ENCODE data around the gene ZP4. TPM values are rescaled to one million over a fixed set of nuclear protein-coding genes. Genes with fewer than 3 reads are reported as not detected.

ZP4 gene
- total and polyA plus RNA-seq, 2 of the 4 experiments (the other 2 are of a cell fraction) = not detected

- peaks cover 3% of the 10 kb centered on the region for H3K4me1 ChIP-seq (ENCODE audit: control insufficient read depth, insufficient read depth, low read length)
- H4K5ac ChIP-seq (ENCODE audit: low read depth, low read length) = no peak overlapping the region
These were observed 15.4 kb downstream of the ZP4 start for GRCh38 chr1:237875291-237875690.

More at GRCh38 chr1:237875291-237875690, 15.4 kb downstream of the ZP4 start:
- Histone ChIP-seq H4K8ac (ENCODE audit: low read depth in 2 of 2, low read length in 2 of 2) (no peak overlapping the region), H3K36me3 (ENCODE audit: control insufficient read depth, insufficient read depth, low read length) (no peaks in the 10 kb centered on the region), H3K27ac (ENCODE audit: insufficient read depth, low read length) (no peak overlapping the region), H3K14ac (replicated peaks; ENCODE audit: low read depth, low read length) (no peak overlapping the region), H2AFZ (replicated peaks; ENCODE audit: low read length, poor library complexity) (no peak overlapping the region), H2AK9ac (replicated peaks; ENCODE audit: low read depth, low read length, poor library complexity) (no peak overlapping the region), H3K4me2 (ENCODE audit: low read depth, low read length) (no peak overlapping the region), H3K79me1 (ENCODE audit: low read depth in 1 of 2, low read length in 2 of 2) (no peaks in the 10 kb centered on the region), H3K18ac (ENCODE audit: low read depth, low read length) (no peak overlapping the region), H3K27me3 (ENCODE audit: control insufficient read depth, insufficient read depth, low read length) (no peaks in the 10 kb centered on the region), H2BK120ac (ENCODE audit: low read depth, low read length) (no peak overlapping the region), H3K23ac (ENCODE audit: low read depth, low read length) (no peak overlapping the region), H3K9ac (ENCODE audit: low read depth, low read length) (no peak overlapping the region), H2BK5ac (ENCODE audit: low read depth, low read length, poor library complexity, severe bottlenecking) (no peak overlapping the region), H2AK5ac (ENCODE audit: low read depth, low read length) (no peak overlapping the region), H4K91ac (ENCODE audit: insufficient read depth, low read depth, low read length) (0 out of 2 replicates have a peak overlapping the region, but pooled peaks have one; percentile 12), H3K4me3 (ENCODE audit: insufficient read depth, low read depth, low read length) (no peak overlapping the region), H3K56ac (ENCODE audit: extremely low read depth, insufficient read depth, low read length) (no peak overlapping the region), H2BK20ac (ENCODE audit: low read depth, low read length) (no peak overlapping the region), H4K20me1 (ENCODE audit: insufficient read depth, low read length) (no peaks in the 10 kb centered on the region), H3K9me3 (ENCODE audit: control insufficient read depth, insufficient read depth, low read length) (no peaks in the 10 kb centered on the region; the same call in 1 of the 2 replicates), H2BK15ac (ENCODE audit: low read depth, low read length) (no peak overlapping the region), H3K4ac (ENCODE audit: low read depth, low read length) (no peak overlapping the region), H3K9me1 (ENCODE audit: insufficient read depth, low read length) (no peaks in the 10 kb centered on the region)
- TF ChIP-seq MAZ (IDR thresholded peaks at IDR 0.05; ENCODE audit: borderline replicate concordance, low read depth, low read length) (no peak), CEBPB (IDR thresholded peaks at IDR 0.05; ENCODE audit: low read depth, low read length) (no peak), BHLHE40 (IDR thresholded peaks at IDR 0.05; ENCODE audit: low read depth, low read length) (no peak), ELK1 (IDR thresholded peaks at IDR 0.05; ENCODE audit: borderline replicate concordance, low read depth, low read length) (no peak), CTCF (conservative IDR thresholded peaks at IDR 0.05; ENCODE audit: low read depth, low read length) (no peak), USF2 (IDR thresholded peaks at IDR 0.05; ENCODE audit: low read depth, low read length) (no peak), FOS (IDR thresholded peaks at IDR 0.05; ENCODE audit: low read depth, low read length) (no peak), NFE2L2 (IDR thresholded peaks at IDR 0.05; ENCODE audit: low read depth, low read length) (no peak)
- no peak for ATAC-seq (ENCODE audit: low read depth)
- intact Hi-C loops (cut with micrococcal nuclease) (no loop called here), in situ Hi-C loops (cut with MboI; ENCODE audit: low sequenced_read_pairs) (no loop called here), dilution Hi-C loops (cut with HindIII; ENCODE audit: low sequenced_read_pairs, unreplicated experiment) (no loop called here)
- BruUV-seq (replicated peaks) = no TSS peak
- ChIA-PET POLR2A (ENCODE audit: unreplicated experiment) (no interaction called here), CTCF (no interaction called here)
- DNase-seq = peak; percentile 7
- no CpG with 5 or more reads among the region's 8 CpGs for WGBS, 2 experiments (ENCODE audit: extremely low coverage in 2 of 2, insufficient read length in 1 of 2)

All from IMR-90 (cell line).